Superior temporal gyrus (tissue), 1 donor: ENCODE measurements around the gene KLF7.

Experiments
- DNase-seq: peaks from one replicate; pipeline ENCODE4 v3.0.0-alpha.2; 2016; ENCODE audit errors: extremely low spot score

KLF7 gene

GRCh38 chr2:207165121-207166038, at the start of gene KLF7:
Gene KLF7 (minus strand): TSS chr2:207165948. CDS start chr2:207165568, 380 bp downstream.
- peak; percentile 89 for DNase-seq

DNA sequence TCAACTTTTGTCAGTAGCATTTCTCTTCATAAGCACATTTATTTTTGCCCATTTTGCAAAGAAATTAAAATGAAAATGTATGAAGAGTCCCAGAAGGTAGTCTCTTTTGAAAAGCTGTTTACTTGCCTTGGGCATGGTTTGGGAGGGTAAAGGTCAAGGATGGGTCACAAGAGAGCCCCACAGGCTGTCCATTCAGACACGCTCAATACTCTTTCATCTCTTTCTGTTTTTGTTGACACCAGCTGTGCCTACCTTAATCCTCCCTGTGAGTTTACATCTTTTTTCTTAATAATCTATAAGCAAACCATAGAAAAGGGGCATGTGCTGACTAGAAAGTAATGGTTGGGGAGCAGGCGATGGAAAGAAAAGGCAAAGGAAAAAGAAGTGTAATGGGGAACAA, 49.6 kb upstream of the KLF7 start:
- no peak for DNase-seq

DNA sequence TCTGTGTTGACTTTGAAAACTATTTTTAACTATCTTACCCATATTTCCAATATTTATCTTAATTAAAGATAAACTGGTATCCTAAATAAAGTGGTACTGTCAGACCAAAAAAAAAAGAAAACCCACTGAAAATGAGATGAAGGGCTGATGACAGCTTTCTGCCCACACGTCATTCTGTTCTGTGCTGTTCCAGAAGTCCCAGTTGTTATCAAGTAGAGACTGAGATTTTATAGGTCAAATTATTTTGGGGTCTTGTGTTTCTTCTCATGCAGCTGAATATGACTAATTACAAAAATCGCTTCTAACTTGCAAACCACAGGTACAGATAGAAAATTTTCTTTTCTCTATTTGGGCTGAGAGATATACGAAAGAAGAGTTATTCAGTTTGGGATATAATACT, 48.7 kb upstream of the KLF7 start:
- DNase-seq: no peak

DNA sequence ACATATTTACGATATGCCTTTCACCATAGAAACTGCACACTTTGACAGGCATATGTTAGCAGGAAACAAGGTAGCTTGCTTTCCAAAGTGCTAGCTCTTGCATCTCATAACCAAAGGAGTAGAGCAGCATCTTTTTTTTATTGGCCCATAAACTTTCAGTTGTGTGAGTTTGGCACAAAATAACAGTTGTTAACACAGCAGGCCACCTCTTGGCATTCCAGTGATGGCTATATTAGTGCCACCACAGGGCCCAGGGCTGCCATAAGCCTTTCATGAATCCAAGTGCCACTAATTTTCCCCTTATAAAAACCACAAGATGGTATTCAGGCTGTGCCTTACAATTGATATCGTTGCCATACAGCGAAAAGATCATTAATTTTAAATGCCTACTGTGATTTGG, 40.3 kb upstream of the KLF7 start:
- DNase-seq: no peak

DNA sequence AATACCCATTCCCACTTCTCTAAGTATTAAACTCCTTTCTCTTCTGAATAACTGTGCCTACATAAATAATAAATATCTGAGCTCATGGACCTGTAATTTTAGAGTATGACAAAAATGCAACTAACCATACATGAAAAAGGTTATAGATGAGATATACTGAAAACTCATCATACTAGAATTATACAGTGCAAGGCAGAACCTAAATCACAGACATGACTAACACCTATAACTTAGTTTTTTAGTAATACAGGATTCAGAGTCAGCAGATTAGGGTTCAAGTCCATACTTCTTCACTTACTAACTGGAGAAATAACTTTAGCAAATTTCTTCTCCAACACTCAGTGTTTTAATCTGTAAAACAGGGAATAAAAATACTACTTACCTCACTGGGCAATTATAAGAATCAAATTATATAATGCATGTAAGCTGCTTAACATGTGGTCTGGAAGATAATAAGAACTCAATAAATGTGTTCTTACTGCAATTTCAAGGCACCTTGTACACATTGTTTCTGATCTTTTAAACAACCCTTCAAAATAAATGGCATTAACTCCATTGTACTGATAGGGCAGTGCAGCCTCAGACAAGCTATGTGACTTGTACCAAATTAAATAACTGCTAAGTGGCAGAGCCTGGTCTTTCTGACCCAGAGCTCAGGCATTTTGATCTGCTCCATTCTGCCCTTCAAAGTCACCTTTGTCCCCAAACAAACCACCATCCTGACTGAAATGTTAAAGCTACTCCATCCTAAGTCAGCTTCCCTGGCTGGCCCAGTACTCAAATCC, 39.6 kb upstream of the KLF7 start:
- no peak for DNase-seq

DNA sequence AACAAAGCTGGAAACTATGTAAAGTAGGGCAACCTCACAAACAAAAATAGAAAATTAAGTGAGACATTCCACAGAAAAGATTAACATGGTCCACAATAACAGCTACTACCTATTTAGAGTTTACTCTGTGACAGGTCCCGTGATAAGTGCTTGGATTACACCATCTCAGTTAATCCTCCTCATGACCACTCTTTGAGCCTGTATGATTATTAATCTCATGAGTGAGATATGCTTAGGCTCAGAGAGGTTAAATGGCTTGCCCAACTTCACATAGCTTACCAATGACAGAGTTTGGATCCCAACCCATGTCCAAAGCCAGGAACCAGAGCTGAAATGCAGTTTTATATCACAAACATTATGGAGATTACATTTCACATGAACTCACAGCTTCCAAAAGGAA, 37.3 kb upstream of the KLF7 start:
- DNase-seq: no peak

- DNase-seq: no peak
These were observed 36.9 kb upstream of the KLF7 start for GRCh38 chr2:207202645-207203044.

- no peak for DNase-seq
These were observed 35.7 kb upstream of the KLF7 start for GRCh38 chr2:207201416-207201815.

DNA sequence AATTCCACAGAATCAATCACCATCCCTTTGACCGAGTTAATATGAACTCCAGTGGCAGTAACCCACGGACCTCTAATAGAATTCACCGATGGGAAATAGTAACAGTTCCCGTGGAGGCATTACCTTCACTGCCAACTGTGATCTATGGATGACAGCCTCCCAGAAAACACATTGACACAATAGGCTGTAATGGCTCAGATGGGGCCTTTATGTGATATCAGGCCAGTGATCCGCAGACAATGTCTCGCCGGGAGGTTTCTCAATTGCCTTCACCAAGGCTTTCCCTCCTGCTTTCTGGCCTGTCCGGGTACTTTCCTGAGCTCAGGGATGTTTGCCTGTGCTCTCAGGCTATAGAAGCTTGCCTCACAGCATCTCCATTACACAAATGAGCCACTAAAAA, 34.4 kb upstream of the KLF7 start:
- no peak for DNase-seq

DNA sequence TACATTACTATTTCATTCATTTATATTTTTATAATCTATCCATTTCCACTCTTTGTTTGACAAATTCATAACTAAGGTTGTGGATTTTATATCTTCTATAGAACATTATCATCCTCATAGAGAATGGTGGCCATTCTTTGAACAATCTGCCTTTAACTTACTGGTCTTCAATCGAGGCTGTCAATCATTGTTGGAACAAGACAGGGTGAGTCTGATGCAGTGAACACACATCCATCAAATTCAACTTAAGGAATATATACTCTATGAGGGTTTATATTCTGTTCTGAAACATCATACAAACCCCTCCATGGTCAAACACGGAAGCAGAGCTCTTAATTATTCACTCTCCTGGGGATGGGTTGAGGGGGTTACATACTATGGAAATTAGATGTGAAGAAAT, 28.3 kb upstream of the KLF7 start:
- no peak for DNase-seq

GRCh38 chr2:207188626-207189419, 23.1 kb upstream of the KLF7 start:
- DNase-seq: no peak

- no peak for DNase-seq
These were observed 19.6 kb upstream of the KLF7 start for GRCh38 chr2:207185372-207185771.

DNA sequence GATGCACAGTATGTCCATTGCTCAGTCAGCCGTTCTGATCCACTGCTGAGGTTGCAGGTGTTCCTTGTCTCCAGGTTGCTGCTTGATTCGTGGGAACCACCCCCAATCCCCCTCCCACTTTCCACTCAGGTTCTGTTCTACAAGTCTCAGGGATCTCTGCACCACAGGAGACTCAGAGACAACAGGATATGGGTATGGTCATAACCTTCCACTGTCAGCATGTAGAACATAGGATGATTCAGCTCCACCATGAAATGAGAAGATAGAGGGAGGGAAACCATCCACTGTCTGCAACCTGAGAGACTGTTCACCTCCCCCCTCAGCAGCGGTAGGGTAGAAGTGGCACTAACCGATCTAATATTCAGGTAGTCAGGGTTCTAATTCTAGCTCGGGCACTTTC, 19.0 kb upstream of the KLF7 start:
- DNase-seq: no peak

- no peak for DNase-seq
These were observed 18.6 kb upstream of the KLF7 start for GRCh38 chr2:207184348-207184747.

DNA sequence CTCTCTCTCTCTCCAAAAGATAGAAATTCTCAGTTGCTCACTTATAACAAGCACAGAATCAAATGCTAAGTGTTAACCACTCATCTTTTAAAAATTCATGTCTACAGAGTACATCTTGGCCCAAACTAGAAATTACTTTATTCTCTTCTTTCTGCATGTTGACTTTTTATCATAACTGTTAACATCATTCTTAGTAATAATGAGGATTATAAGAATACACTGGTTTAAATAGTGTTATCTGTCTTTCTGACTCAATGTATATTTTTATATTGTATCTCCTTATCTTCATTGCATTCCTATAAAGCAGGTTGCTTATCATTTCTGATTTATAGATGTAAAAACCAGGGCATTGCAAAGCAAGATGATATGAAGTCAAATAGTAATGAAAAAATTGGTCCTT, 17.8 kb upstream of the KLF7 start:
- DNase-seq: no peak

DNA sequence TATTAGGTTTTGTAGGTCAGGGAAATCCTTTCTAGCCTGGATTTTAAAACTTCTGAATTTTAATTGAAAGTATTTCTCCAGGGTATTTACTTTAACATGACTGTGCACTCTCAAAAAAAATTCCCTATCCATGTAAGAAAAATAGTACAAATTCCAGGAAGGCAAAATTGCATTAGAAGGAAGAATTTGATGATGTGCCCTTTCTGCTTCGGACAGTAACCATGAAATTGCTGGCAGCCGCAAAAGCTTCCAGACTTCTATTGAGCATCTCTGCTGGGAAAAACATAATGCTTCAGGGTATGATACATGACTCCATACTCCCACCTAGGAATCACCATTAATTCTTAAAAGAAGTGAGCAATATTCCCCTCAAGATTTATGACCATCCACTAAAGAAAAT, 17.2 kb upstream of the KLF7 start:
- DNase-seq: no peak

- DNase-seq: no peak
These were observed 16.0 kb upstream of the KLF7 start for GRCh38 chr2:207181526-207182274.

GRCh38 chr2:207180741-207181140, 15.0 kb upstream of the KLF7 start:
- DNase-seq: no peak

GRCh38 chr2:207176247-207176646, 10.5 kb upstream of the KLF7 start:
- no peak for DNase-seq

DNA sequence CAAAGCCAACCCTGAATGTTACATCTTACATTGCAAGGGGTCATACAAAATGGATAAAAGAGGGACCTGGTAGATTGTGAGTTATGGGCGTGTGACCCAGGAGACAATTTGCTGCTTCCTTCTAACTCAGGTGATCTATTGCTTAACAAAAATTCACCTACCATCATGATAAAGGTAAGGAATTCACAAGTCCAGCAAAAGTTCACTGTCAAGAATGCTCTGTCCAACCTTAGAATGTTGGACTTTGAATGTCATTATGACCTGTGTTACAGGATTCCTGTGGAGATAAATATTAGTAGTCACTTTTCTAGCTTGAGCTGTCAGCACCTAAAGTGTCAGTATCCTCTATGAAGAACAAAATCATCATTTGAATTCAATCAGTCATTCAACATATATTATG, 7.9 kb upstream of the KLF7 start:
- DNase-seq: no peak
